Testis (tissue), 3 donors: ENCODE results near the gene NRIP1. TPM values are rescaled to one million over a fixed set of nuclear protein-coding genes. Genes with fewer than 3 reads are reported as not detected.

Experiments used
- DNase-seq: peaks from one replicate; pipeline ENCODE4 v3.0.0-alpha.2; 2019
- H3K27ac ChIP-seq, 2 donors: fragments of 200-600 bp; sonication (generic); one replicate each; pipeline ENCODE4 v1.5.1; 2019
- H3K27me3 ChIP-seq: fragments of 200-600 bp; sonication (generic); one replicate; pipeline ENCODE4 v1.5.1; 2019
- H3K36me3 ChIP-seq: fragments of 200-600 bp; sonication (generic); one replicate; pipeline ENCODE4 v1.5.1; 2017; ENCODE audit warnings: low read depth; ENCODE audit errors: missing control alignments
- H3K4me1 ChIP-seq: fragments of 200-600 bp; sonication (generic); one replicate; pipeline ENCODE4 v1.5.1; 2019
- H3K4me3 ChIP-seq, 2 donors: fragments of 200-600 bp; sonication (generic); one replicate each; pipeline ENCODE4 v1.5.1; 2017 to 2019
- H3K9me3 ChIP-seq: fragments of 200-600 bp; sonication (generic); one replicate; pipeline ENCODE4 v1.5.1; 2017
- CTCF ChIP-seq, 3 experiments: fragments of 450-650 bp in 2 of 3; fragments of 200-600 bp in 1 of 3; sonication (generic) in 1 of 3; IDR thresholded peaks; one replicate each; pipeline ENCODE4 v1.5.1; 2016 to 2019; ENCODE audit warnings: antibody characterized with exemption in 3 of 3, mild to moderate bottlenecking in 2 of 3, moderate library complexity in 1 of 3
- POLR2A ChIP-seq: fragments of 450-650 bp; IDR thresholded peaks from one replicate; pipeline ENCODE4 v1.6.1; 2017; ENCODE audit warnings: antibody characterized with exemption, mild to moderate bottlenecking, moderate library complexity
- WGBS, 2 donors: methylation state at CpG; one replicate each; pipeline ENCODE4 v1.1.5; 2018; 5-methylcytosine and 5-hydroxymethylcytosine counted together
- intact Hi-C: fragments of 100-400 bp; cut with DNase I; formaldehyde crosslinking; loops from one replicate; pipeline ENCODE4 v1.15.1; 2023; ENCODE audit warnings: low total_unique reads
- polyA plus RNA-seq: library from polyadenylated mRNA; stranded (reverse); fragments of 350-450 nt; fragmentation: Illumina TruSeq; extraction: RNeasy Lipid Tissue Mini Kit (QIAGEN cat#74804); gene quantifications from one replicate; pipeline ENCODE4 v1.2.3, GENCODE V29; 2014; ENCODE audit warnings: low read depth, low replicate concordance; ENCODE audit not compliant: insufficient read depth
- total RNA-seq, 2 donors: library from RNA; depleted of rRNA; stranded (reverse); fragments of >200 nt; gene quantifications; one replicate each; pipeline ENCODE4 v1.2.3, GENCODE V29; 2016

Gene NRIP1
- total and polyA plus RNA-seq, 3 donors from 2014 or later, result 18.0 to 36.1 (median 26.8) TPM

GRCh38 chr21:15000081-15000480 is 64.7 kb downstream of the NRIP1 start:
- H3K27ac ChIP-seq, result no peak overlapping the region
- no peaks in the 10 kb centered on the region for H3K36me3 ChIP-seq
- no peaks in the 10 kb centered on the region for H3K27me3 ChIP-seq
- TF ChIP-seq POLR2A (no peak), CTCF (IDR thresholded peaks at IDR 0.05) (no peak)
- H3K4me3 ChIP-seq, result no peak overlapping the region
- DNase-seq, result no peak
- H3K9me3 ChIP-seq, result no peaks in the 10 kb centered on the region
- WGBS, 2 donors, result 93 to 100% methylated on average over 1 of the region's 1 CpG
- intact Hi-C loops, result no loop called here
- peaks cover 4% of the 10 kb centered on the region for H3K4me1 ChIP-seq

GRCh38 chr21:14998784-14999183 is 66.0 kb downstream of the NRIP1 start:
- Histone ChIP-seq H3K27me3 (no peaks in the 10 kb centered on the region), H3K27ac (no peak overlapping the region), H3K36me3 (no peaks in the 10 kb centered on the region), H3K4me1 (no peaks in the 10 kb centered on the region), H3K4me3 (no peak overlapping the region), H3K9me3 (no peaks in the 10 kb centered on the region)
- no peak for TF ChIP-seq CTCF (IDR thresholded peaks at IDR 0.05)
- TF ChIP-seq POLR2A, result no peak
- WGBS, 2 donors, result 83 to 88% methylated on average over 4 of the region's 4 CpGs
- intact Hi-C loops, result no loop called here
- no peak for DNase-seq

- H3K4me3 ChIP-seq, result no peak overlapping the region
- no peak overlapping the region for H3K27ac ChIP-seq
- no peaks in the 10 kb centered on the region for H3K36me3 ChIP-seq
- WGBS, 2 donors, result 88 to 90% methylated on average over 3 of the region's 3 CpGs
- TF ChIP-seq CTCF (IDR thresholded peaks at IDR 0.05) (no peak), POLR2A (no peak)
- intact Hi-C loops, result no loop called here
- no peaks in the 10 kb centered on the region for H3K27me3 ChIP-seq
- no peaks in the 10 kb centered on the region for H3K9me3 ChIP-seq
- no peak for DNase-seq
- no peaks in the 10 kb centered on the region for H3K4me1 ChIP-seq
Measured at GRCh38 chr21:14998336-14998735, 66.5 kb downstream of the NRIP1 start.

- no peaks in the 10 kb centered on the region for H3K27me3 ChIP-seq
- no peaks in the 10 kb centered on the region for H3K9me3 ChIP-seq
- intact Hi-C loops, result no loop called here
- H3K36me3 ChIP-seq, result no peaks in the 10 kb centered on the region
- TF ChIP-seq POLR2A (no peak), CTCF (IDR thresholded peaks at IDR 0.05) (no peak)
- 82 to 92% methylated on average over 9 of the region's 9 CpGs for WGBS, 2 donors
- H3K4me3 ChIP-seq, result no peak overlapping the region
- DNase-seq, result no peak
- H3K27ac ChIP-seq, result no peak overlapping the region
- H3K4me1 ChIP-seq, result no peaks in the 10 kb centered on the region
Measured at GRCh38 chr21:14995695-14996490, 68.9 kb downstream of the NRIP1 start.

GRCh38 chr21:14995226-14995625 is 69.6 kb downstream of the NRIP1 start:
- Histone ChIP-seq H3K4me3 (no peak overlapping the region), H3K27me3 (no peaks in the 10 kb centered on the region), H3K36me3 (no peaks in the 10 kb centered on the region), H3K4me1 (no peaks in the 10 kb centered on the region), H3K27ac (no peak overlapping the region), H3K9me3 (no peaks in the 10 kb centered on the region)
- 68% methylated on average over 2 of the region's 2 CpGs for WGBS, 2 donors
- TF ChIP-seq CTCF (IDR thresholded peaks at IDR 0.05) (no peak), POLR2A (no peak)
- intact Hi-C loops, result no loop called here
- no peak for DNase-seq
